GM23338 (cell line): ENCODE measurements around the gene LRIG1. TPM values are rescaled to one million over a fixed set of nuclear protein-coding genes. Genes with fewer than 3 reads are reported as not detected.

ENCODE experiments used
- ATAC-seq: fragments of 200-7000 bp; cut with Tn5 transposase; 3 replicates; pipeline ENCODE4 v1.9.1; 2020
- DNase-seq: peaks from one replicate; pipeline ENCODE4 v3.0.0-alpha.2; 2015; ENCODE audit warnings: low spot score
- H2AFZ ChIP-seq: fragments of 200-600 bp; sonication (generic); 2 replicates; pipeline ENCODE4 v1.8.0; 2016; ENCODE audit warnings: antibody characterized with exemption, mild to moderate bottlenecking, moderate library complexity
- H3F3A ChIP-seq: fragments of 200-600 bp; sonication (generic); replicated peaks from 2 replicates; pipeline ENCODE4 v1.8.0; 2017; ENCODE audit warnings: antibody characterized with exemption, mixed run types, low read depth
- H3K27ac ChIP-seq: fragments of 200-600 bp; sonication (generic); 2 replicates; pipeline ENCODE4 v1.6.1; 2016; ENCODE audit warnings: low read depth
- H3K27me3 ChIP-seq: fragments of 200-600 bp; sonication (generic); 2 replicates; pipeline ENCODE4 v1.8.0; 2016; ENCODE audit warnings: mild to moderate bottlenecking, mixed run types, moderate library complexity; ENCODE audit not compliant: insufficient read depth
- H3K36me3 ChIP-seq: fragments of 200-600 bp; sonication (generic); 2 replicates; pipeline ENCODE4 v1.8.0; 2016; ENCODE audit warnings: mild to moderate bottlenecking; ENCODE audit not compliant: insufficient read depth
- H3K4me1 ChIP-seq: fragments of 200-600 bp; sonication (generic); 2 replicates; pipeline ENCODE4 v1.8.0; 2016; ENCODE audit warnings: mild to moderate bottlenecking, moderate library complexity; ENCODE audit not compliant: insufficient read depth
- H3K4me2 ChIP-seq: fragments of 200-600 bp; sonication (generic); 2 replicates; pipeline ENCODE4 v1.7.1; 2017; ENCODE audit warnings: mixed run types
- H3K4me3 ChIP-seq: fragments of 200-600 bp; sonication (generic); 2 replicates; pipeline ENCODE4 v1.6.1; 2016; ENCODE audit warnings: mixed run types
- H3K79me2 ChIP-seq: fragments of 200-600 bp; sonication (generic); replicated peaks from 2 replicates; pipeline ENCODE4 v1.8.0; 2017; ENCODE audit warnings: mild to moderate bottlenecking; ENCODE audit not compliant: insufficient read depth
- H3K9me2 ChIP-seq: fragments of 200-600 bp; sonication (generic); 2 replicates; pipeline ENCODE4 v1.8.0; 2017; ENCODE audit not compliant: insufficient read depth
- H4K20me1 ChIP-seq: fragments of 200-600 bp; sonication (generic); replicated peaks from 2 replicates; pipeline ENCODE4 v1.8.0; 2017; ENCODE audit warnings: mild to moderate bottlenecking; ENCODE audit not compliant: insufficient read depth
- H3K27ac Mint-ChIP-seq: 2 replicates; pipeline ENCODE4 v1.8.0; 2020; ENCODE audit warnings: inconsistent platforms, mild to moderate bottlenecking, moderate library complexity, mixed read lengths
- H3K27me3 Mint-ChIP-seq: 3 replicates; pipeline ENCODE4 v1.8.0; 2022; ENCODE audit warnings: low read depth, mild to moderate bottlenecking, moderate library complexity, mixed read lengths, inconsistent platforms; ENCODE audit not compliant: insufficient read depth, poor library complexity
- H3K36me3 Mint-ChIP-seq: 3 replicates; pipeline ENCODE4 v1.8.0; 2021; ENCODE audit warnings: low read depth, mild to moderate bottlenecking, inconsistent platforms, moderate library complexity, mixed read lengths
- H3K4me1 Mint-ChIP-seq: 3 replicates; pipeline ENCODE4 v1.8.0; 2020; ENCODE audit warnings: mild to moderate bottlenecking, inconsistent platforms, mixed read lengths
- H3K4me3 Mint-ChIP-seq: 3 replicates; pipeline ENCODE4 v1.8.0; 2021; ENCODE audit warnings: moderate library complexity, mild to moderate bottlenecking, inconsistent platforms, mixed read lengths
- H3K9me3 Mint-ChIP-seq: 3 replicates; pipeline ENCODE4 v1.8.0; 2020; ENCODE audit warnings: moderate library complexity, mild to moderate bottlenecking, inconsistent platforms, mixed read lengths
- CREB1 ChIP-seq: fragments of 250-450 bp; sonication (Bioruptor Pico); IDR thresholded peaks from 2 replicates; pipeline ENCODE4 v1.5.0; 2020; ENCODE audit warnings: low read depth, mild to moderate bottlenecking, moderate library complexity
- CTCF ChIP-seq, 2 experiments: fragments of 200-600 bp in 1 of 2; sonication (generic) in 1 of 2; conservative IDR thresholded peaks; 2 replicates each; pipeline versions ENCODE4 v1.5.1 to v1.6.1; 2016 to 2017; ENCODE audit warnings: antibody characterized with exemption in 2 of 2, low read depth in 2 of 2, mild to moderate bottlenecking in 2 of 2, moderate library complexity in 1 of 2
- ETS1 ChIP-seq: IDR thresholded peaks from 2 replicates; pipeline ENCODE4 v1.6.1; 2016; ENCODE audit warnings: antibody characterized with exemption
- EZH2 ChIP-seq: fragments of 200-600 bp; sonication (generic); IDR thresholded peaks from one replicate; pipeline ENCODE4 v1.8.0; 2017; ENCODE audit warnings: antibody characterized with exemption, mild to moderate bottlenecking, low read depth; ENCODE audit not compliant: unreplicated experiment
- EZH2phosphoT487 ChIP-seq: fragments of 200-600 bp; sonication (generic); IDR thresholded peaks from one replicate; pipeline ENCODE4 v1.8.1; 2018; ENCODE audit warnings: antibody characterized with exemption; ENCODE audit not compliant: unreplicated experiment
- JUNB ChIP-seq: IDR thresholded peaks from one replicate; pipeline ENCODE4 v1.6.1; 2016; ENCODE audit warnings: antibody characterized with exemption; ENCODE audit not compliant: unreplicated experiment
- NANOG ChIP-seq: IDR thresholded peaks from 2 replicates; pipeline ENCODE4 v1.6.1; 2016; ENCODE audit warnings: antibody characterized with exemption, borderline replicate concordance
- POLR2AphosphoS5 ChIP-seq: IDR thresholded peaks from 2 replicates; pipeline ENCODE4 v1.6.1; 2016; ENCODE audit warnings: antibody characterized with exemption, low read depth
- REST ChIP-seq: IDR thresholded peaks from one replicate; pipeline ENCODE4 v1.6.1; 2018; ENCODE audit warnings: antibody characterized with exemption; ENCODE audit not compliant: unreplicated experiment
- STAT1 ChIP-seq: IDR thresholded peaks from one replicate; pipeline ENCODE4 v1.6.1; 2016; ENCODE audit warnings: antibody characterized with exemption; ENCODE audit not compliant: unreplicated experiment
- ZNF114 ChIP-seq: fragments of 250-450 bp; sonication (Bioruptor Pico); IDR thresholded peaks from 2 replicates; pipeline ENCODE4 v1.5.0; 2020; ENCODE audit warnings: mild to moderate bottlenecking, moderate library complexity
- ZNF331 ChIP-seq: fragments of 250-450 bp; sonication (Bioruptor Pico); IDR thresholded peaks from 2 replicates; pipeline ENCODE4 v1.5.0; 2020; ENCODE audit warnings: low read depth, mild to moderate bottlenecking, moderate library complexity
- polyA plus RNA-seq: library from polyadenylated mRNA; unstranded; fragments of >200 nt; fragmentation: Nextera tagmentation; extraction: Ambion mirVana; gene quantifications from 2 replicates; pipeline ENCODE4 v1.2.1, GENCODE V29; 2016
- total RNA-seq: library from RNA; depleted of rRNA; stranded (reverse); fragments of >200 nt; shearing (Covaris generic); gene quantifications from 2 replicates; pipeline ENCODE4 v1.2.3, GENCODE V29; 2014

Gene LRIG1
- total and polyA plus RNA-seq, 2 experiments from 2014 or later, result 40.0 to 134 TPM

- no peak for TF ChIP-seq REST
- TF ChIP-seq EZH2phosphoT487, result no peak
- TF ChIP-seq ZNF114 (CRISPR knock-in tag), result no peak
- no peak for TF ChIP-seq NANOG
- no peak for TF ChIP-seq POLR2AphosphoS5
- no peak for TF ChIP-seq ZNF331 (CRISPR knock-in tag)
- TF ChIP-seq CTCF (conservative IDR thresholded peaks at IDR 0.05; ENCODE audit: low read depth in 2 of 2), result no peak
- TF ChIP-seq STAT1, result no peak
Observed at GRCh38 chr3:66410976-66411375, 89.8 kb downstream of the LRIG1 start (continued).

- H3K27ac ChIP-seq, result no peak overlapping the region
- Mint-ChIP-seq H3K9me3 (no peaks in the 10 kb centered on the region), H3K4me1 (peaks cover 53% of the 10 kb centered on the region), H3K36me3 (peaks cover 98% of the 10 kb centered on the region), H3K27ac (peak overlapping the region; percentile 72), H3K4me3 (no peak overlapping the region), H3K27me3 (peaks cover 5% of the 10 kb centered on the region)
- no peak overlapping the region for H3K4me2 ChIP-seq
- no peaks in the 10 kb centered on the region for H3K9me2 ChIP-seq
- H3K4me1 ChIP-seq, result peaks cover 17% of the 10 kb centered on the region
- no peak overlapping the region for H3K4me3 ChIP-seq
- H2AFZ ChIP-seq, result no peak overlapping the region
- H4K20me1 ChIP-seq, result peaks cover 10% of the 10 kb centered on the region; the same call in 1 of the 2 replicates
- DNase-seq (no peak), ATAC-seq (no peak)
- peaks cover 32% of the 10 kb centered on the region for H3K36me3 ChIP-seq
- H3K79me2 ChIP-seq, result 0 out of 2 replicates have a peak, but pooled peaks cover 17% of the 10 kb centered on the region
- H3F3A ChIP-seq, result 0 out of 2 replicates have a peak, but pooled peaks cover 4% of the 10 kb centered on the region
- H3K27me3 ChIP-seq, result no peaks in the 10 kb centered on the region
- TF ChIP-seq NANOG, result no peak
- TF ChIP-seq REST, result no peak
- TF ChIP-seq JUNB, result no peak
- TF ChIP-seq ETS1, result no peak
- TF ChIP-seq STAT1, result no peak
- TF ChIP-seq ZNF114 (CRISPR knock-in tag), result no peak
- TF ChIP-seq POLR2AphosphoS5, result no peak
- TF ChIP-seq EZH2, result no peak
- no peak for TF ChIP-seq CREB1 (CRISPR knock-in tag)
Observed at GRCh38 chr3:66409771-66410754, 90.8 kb downstream of the LRIG1 start.
